Measurements from ENCODE around the gene CORO1C. TPM values are rescaled to one million over a fixed set of nuclear protein-coding genes. Genes with fewer than 3 reads are reported as not detected.
A peak's percentile ranks its signal among the peaks of the same experiment; 100 is the strongest.

The CORO1C gene
- total and polyA plus RNA-seq, 9 of the 15 experiments (the other 6 are each of a cell fraction or from before 2014, with no cell fraction given): 55.2 to 280 (median 150) TPM

DNA sequence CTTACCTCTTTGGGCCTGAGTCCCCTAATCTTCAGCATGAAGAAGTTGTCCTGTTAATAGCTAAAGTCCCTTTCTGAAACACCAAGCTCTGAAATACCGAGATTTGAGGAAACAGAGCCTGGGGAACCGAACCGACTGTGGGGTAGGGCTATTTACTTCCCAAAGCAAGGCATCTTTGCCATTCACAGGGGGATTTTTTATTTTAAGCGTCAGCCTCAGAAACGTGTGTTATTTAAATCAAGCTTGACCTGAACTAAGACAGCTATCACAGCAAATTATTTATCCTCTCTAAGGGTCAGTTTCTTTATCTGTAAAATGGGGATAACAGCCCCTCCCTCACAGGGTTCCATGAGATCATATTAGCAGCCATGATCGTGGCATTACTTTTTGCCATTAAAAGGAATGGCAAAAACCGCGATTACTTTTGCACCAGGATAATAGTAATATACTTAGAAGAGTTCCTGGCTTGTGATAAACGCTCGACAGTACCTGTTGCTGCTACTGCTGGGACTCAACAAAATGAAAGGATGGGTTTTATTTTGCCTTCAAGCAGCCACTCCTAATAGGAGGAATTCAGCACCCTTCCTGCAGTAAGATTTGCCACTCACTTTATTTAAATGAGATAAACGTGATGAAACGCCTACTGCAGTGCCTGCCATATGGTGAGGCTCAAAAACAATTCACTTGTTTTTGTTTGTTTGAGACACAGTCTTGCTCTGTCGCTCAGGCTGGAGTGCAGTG is 1.3 kb upstream of the CORO1C start (continued):
- TF ChIP-seq ZBTB40 (IDR thresholded peaks at IDR 0.05) (peak; percentile 26; the same call in 1 of the 2 replicates), ZBTB40 (CRISPR knock-in tag; IDR thresholded peaks at IDR 0.05) (no peak), STAG1 (CRISPR knock-in tag; IDR thresholded peaks at IDR 0.05; ENCODE audit: borderline replicate concordance) (no peak), NR2C1 (IDR thresholded peaks at IDR 0.05) (peak; percentile 39; the same call in 1 of the 2 replicates), NR2C1 (tag; IDR thresholded peaks at IDR 0.05) (no peak), STAT5B (CRISPR knock-in tag; IDR thresholded peaks at IDR 0.05) (no peak), SOX6 (IDR thresholded peaks at IDR 0.05) (no peak), ZNF583 (CRISPR knock-in tag; IDR thresholded peaks at IDR 0.05) (no peak), EP400 (IDR thresholded peaks at IDR 0.05) (0 out of 2 replicates have a peak, but pooled peaks have one; percentile 10), POU5F1 (IDR thresholded peaks at IDR 0.05; ENCODE audit: borderline replicate concordance, low read depth, low read length, partially characterized antibody) (no peak), POLR2H (tag; IDR thresholded peaks at IDR 0.05; ENCODE audit: low read depth) (no peak), MEF2D (tag; conservative IDR thresholded peaks at IDR 0.05; ENCODE audit: low read depth) (0 out of 2 replicates have a peak, but pooled peaks have one; percentile 27), KDM1A (IDR thresholded peaks at IDR 0.05) (peak; percentile 78 to 86; a peak in 3 of 4 replicates), RBM25 (IDR thresholded peaks at IDR 0.05; ENCODE audit: low read depth, low read length, severe bottlenecking) (peak; percentile 91)
- TF ChIP-seq, protein P1, sequence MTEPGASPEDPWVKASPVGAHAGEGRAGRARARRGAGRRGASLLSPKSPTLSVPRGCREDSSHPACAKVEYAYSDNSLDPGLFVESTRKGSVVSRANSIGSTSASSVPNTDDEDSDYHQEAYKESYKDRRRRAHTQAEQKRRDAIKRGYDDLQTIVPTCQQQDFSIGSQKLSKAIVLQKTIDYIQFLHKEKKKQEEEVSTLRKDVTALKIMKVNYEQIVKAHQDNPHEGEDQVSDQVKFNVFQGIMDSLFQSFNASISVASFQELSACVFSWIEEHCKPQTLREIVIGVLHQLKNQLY (CRISPR knock-in tag; conservative IDR thresholded peaks at IDR 0.05): no peak
- TF ChIP-seq, protein P2, sequence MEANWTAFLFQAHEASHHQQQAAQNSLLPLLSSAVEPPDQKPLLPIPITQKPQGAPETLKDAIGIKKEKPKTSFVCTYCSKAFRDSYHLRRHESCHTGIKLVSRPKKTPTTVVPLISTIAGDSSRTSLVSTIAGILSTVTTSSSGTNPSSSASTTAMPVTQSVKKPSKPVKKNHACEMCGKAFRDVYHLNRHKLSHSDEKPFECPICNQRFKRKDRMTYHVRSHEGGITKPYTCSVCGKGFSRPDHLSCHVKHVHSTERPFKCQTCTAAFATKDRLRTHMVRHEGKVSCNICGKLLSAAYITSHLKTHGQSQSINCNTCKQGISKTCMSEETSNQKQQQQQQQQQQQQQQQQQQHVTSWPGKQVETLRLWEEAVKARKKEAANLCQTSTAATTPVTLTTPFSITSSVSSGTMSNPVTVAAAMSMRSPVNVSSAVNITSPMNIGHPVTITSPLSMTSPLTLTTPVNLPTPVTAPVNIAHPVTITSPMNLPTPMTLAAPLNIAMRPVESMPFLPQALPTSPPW (CRISPR knock-in tag; IDR thresholded peaks at IDR 0.05): no peak
